NCI-H2029 (cell line): ENCODE results near the gene PEX14.

ENCODE experiments used
- DNase-seq: peaks from one replicate; lab custom pipeline; 2025; lab: John Stamatoyannopoulos, UW

PEX14 gene

DNA sequence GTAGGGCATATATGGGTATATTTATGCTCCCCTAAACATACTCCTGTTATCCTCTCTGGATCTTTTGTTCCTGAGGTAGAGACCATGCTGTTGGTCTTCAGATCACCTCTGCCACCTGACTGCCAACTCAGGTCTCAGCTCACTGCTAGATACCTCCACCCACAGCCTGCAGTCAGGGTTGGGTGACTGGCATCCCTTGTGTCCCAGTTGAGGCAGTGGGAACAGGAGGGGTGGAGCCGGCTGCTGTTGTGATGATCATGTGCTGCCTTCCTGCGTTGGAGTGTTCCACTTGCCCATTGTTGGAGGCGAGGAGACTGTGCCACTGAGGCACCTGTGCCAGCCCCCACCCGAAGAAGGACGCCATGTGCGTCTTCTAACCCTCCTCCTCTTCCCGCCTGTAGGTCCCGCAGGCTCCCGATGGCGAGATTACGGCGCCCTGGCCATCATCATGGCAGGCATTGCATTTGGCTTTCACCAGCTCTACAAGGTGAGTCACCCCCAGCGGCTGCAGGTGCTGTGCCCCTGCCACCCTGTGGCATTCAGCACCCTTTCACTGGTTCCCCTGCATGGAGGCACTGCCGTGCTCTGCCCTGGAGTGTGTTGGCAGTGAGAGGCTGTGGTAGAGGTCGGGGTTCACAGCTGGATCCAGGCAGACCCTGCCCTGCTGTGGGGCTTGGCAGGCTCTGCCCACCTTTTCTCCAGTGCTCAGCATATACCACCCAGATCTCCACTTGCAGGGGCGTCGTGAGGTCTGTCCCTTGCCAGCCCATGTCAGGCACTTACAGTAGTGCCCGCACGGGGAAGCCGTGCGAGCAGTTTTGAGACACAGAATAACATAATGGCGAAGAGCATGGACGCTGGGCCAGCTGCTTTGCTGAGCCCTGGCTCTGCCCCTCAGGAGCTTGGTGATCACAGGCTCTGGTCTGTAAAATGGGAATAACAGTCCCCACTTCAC, 143.5 kb downstream of the PEX14 start:
- DNase-seq: no peak

DNA sequence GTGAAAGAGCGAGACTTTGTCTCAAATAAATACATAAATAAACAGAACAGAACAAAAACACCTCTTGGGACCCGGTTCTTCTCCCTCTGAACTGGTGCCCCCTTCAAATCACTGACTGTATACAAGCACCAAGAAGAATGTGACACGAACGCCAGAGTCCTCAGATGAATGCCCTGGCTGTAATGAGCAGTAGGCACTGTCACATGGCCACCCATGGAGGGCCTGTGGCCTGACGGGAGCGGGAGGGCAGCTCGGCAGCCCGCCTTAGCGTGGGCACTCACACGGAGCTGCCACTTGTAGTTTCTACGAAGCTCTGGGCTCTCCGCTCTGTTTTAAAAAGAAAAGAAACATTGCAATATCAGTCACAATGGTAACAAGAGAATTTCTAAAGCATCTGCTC, 146.0 kb downstream of the PEX14 start:
- DNase-seq: no peak

DNA sequence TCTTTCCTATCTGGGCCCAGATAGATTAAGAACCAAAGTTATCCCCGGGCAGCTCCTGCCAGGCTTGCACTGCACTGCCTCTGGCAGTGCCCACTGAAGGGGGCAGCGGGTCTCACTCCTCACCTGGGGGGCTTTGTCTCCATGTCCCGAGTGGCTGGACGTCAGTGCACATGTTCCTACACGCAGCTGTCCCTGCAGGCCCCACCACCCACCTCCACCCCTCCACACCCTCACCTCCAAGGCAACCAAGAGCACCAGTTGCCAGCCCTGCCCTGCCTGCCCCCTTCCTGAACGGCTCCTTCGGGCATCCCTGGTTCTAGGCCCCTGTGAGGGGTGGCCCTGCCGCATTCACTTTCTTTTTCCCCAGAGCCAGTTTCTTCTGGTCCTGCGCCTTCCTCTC, 147.2 kb downstream of the PEX14 start:
- DNase-seq: no peak

DNA sequence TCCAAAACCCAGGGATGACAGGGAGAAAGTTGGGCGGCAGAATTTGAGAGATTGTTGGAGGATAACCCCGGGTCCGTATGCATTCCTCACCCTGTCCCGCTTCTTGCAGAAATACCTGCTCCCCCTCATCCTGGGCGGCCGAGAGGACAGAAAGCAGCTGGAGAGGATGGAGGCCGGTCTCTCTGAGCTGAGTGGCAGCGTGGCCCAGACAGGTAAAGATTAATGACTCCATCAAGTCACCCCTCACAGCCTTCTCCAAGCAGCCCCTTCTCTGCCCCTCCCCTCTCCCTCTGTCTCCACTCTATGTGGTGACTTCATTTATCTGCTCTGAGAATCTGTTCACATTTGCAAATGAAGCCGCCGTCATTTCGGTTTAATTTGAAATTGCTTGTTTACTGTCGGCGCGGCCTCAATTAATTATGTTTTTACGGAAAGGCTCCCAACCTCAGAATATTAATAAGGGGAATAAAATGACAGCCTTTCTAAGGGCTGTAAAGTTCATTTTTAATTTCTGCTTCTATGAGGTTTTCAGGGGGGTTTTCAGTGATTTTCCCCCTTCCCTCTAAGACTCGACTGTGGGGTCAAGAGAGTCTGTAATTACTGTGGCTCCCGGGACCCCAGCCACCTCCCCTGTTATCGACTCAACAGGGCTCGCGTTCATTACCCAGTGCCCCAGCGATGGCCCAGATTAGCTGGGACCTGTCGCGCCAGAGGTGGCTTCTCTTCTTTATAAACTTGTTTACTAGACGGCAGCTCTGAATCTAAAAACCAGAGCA, 148.3 kb downstream of the PEX14 start:
- no peak for DNase-seq

DNA sequence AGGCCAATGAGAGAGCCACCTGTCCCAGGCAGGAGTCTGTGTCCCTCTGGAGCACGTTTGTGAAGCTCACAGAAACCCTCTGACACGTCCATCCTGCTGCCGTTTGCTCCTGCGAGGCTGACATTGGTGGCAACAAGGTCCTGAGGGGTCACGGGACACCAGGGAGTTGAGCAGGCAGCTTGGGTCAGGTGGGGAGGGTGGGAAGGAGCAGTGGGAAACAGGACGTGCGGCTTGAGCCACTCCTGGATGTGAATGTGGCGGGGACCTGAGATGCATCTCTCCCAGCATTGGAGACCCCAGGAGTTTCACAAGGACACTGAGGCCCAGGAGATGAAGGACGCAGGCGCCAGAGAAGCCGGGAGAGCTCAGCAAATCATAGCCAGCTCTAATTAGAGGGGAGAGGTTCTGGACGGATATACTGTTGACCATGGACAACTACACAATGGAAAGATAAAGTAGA, 149.0 kb downstream of the PEX14 start:
- DNase-seq: no peak

DNA sequence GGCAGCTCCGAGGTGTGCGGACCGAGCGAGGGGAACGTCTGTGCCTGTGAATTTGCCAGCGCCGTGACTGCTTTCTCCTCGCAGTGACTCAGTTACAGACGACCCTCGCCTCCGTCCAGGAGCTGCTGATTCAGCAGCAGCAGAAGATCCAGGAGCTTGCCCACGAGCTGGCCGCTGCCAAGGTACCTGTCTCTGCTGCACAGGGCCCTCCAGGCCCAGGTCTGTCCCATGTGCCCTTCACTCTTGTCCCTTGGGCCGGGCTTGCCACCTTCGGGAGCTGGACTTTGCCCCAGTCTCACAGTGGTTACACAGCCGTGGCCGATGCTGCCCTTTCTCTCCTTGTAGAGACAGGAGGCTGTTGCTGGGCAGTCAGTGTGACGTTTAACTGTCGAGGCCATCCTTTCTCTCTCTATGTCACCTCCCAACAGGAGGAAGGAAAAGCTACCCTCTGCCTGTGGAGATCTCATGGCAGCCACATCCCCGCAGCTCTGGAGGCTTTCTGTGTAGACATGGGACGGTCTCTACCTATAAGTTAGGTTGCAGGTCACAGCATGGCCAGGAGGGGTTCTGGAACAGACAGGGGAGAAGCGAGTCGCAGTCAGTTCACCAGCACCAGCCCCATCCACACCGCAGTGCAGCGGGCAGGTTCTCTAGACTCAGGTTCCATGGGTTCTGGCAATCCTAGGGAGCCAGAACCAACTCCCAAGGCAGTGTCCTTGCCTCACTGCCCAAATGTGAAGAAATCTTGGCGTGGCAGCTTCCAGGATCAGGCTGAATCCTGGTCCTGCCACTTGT, 149.7 kb downstream of the PEX14 start:
- DNase-seq: no peak

DNA sequence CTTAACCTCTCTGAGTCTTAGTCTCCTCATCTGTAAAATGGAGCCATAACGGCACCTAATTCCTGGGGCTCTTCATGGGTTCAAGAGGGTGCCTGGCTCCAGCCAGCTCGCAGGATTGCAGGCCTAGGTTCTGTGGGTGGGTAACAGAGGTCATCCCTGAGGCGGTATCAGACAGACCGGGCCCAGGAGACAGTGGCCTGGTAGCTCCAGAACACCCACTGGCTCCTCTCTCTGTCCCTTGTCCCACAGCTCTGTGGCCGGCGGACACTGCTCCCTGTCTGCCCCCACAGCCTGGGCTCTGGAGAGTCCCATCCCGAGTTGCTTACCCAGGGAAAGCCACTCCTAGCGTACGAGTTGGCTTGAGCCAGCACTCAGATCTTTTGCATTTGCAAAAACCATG, 150.3 kb downstream of the PEX14 start:
- no peak for DNase-seq

DNA sequence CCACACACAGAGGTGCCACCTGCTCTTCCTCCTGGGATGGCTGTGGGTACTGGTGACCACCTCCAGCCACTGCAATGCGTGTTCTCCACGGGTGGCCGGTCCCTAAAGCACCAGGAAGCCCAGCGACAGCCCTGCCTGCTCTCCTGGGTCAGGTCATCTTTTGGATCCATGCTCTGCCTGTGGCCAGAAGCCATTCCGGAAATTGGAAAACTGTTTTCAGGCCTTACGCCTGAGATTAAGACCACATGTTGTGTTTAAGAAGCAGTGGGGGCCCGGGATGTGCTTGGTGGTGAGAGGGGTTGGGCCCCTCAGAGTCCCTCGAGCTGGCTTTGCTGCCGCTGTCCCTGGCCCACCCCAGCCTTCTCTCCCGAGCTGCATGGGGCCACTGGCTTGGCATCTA, 150.8 kb downstream of the PEX14 start:
- DNase-seq: no peak

DNA sequence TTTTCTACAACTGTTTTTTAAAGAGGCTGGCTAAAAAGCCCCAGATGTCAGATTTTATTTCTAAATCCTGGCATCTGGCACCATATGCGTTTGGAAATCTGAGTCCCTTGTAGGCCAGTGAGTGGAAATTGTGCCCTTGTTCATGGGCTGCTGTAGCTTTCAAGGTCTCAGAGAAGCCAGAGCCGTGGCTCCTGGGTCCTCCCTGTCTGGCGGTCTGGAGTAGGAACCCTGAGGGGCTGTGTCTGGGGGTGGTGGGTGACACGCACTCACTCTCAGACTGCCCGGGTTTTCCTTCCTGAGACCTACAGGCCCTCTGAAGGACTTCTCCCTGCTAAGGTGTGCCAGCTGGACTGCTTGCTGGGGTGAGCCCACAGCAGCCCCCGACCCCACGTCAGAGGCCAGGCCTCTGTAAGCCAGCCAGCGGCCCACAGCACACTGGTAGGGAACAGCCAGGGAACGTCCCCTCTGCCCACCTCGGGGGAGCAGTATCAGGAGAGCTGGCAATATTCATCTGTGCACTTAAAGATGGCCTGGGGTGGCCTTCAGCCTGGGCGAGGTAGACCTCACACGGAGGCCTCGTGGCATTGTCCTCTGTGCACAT, 151.5 kb downstream of the PEX14 start:
- DNase-seq: no peak

DNA sequence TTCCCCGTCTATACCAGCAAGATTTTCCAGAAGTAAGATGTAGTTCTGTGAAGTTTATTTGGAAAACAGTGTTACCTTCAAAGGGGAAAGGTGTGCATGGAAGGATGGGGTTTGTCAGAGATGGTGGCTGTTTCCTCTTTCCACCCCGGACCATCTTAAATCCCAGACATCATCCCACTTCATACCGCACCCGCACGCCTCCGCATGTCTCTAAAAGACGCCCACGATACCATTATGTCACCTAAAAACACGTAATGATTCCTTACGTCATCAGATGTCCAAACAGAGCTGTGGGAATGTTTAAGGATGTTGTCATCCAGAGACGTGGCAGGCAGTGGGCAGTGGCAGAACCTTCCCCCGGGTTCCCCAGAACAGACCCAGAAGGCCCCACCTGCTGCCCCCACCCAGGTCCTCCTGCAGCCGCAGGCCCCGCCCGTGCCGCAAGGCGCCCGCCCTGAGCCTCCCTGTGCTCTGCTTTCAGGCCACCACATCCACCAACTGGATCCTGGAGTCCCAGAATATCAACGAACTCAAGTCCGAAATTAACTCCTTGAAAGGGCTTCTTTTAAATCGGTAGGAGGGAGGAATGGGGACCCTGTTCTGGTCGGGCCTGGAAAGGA, 152.2 kb downstream of the PEX14 start:
- no peak for DNase-seq

DNA sequence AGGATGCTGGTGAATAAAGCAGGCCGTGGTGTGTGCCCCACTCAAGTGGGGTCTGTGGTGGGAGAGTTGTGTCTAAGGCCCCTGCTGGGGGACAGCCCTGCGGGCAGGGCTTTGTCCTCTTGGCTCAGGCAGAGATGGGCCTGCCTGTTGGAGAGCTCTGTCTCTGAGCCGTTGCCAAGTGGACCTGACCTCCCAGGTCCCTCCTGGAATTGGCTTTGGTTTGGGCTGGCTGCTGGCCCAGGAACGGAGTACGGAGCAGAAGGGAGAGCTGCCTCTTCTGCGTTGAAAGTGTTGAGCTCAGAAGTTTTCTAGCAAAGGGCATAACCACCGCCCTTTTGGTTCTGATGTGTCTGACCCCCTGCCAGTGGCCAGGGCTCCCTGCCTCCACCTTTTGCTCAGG, 153.9 kb downstream of the PEX14 start:
- no peak for DNase-seq

DNA sequence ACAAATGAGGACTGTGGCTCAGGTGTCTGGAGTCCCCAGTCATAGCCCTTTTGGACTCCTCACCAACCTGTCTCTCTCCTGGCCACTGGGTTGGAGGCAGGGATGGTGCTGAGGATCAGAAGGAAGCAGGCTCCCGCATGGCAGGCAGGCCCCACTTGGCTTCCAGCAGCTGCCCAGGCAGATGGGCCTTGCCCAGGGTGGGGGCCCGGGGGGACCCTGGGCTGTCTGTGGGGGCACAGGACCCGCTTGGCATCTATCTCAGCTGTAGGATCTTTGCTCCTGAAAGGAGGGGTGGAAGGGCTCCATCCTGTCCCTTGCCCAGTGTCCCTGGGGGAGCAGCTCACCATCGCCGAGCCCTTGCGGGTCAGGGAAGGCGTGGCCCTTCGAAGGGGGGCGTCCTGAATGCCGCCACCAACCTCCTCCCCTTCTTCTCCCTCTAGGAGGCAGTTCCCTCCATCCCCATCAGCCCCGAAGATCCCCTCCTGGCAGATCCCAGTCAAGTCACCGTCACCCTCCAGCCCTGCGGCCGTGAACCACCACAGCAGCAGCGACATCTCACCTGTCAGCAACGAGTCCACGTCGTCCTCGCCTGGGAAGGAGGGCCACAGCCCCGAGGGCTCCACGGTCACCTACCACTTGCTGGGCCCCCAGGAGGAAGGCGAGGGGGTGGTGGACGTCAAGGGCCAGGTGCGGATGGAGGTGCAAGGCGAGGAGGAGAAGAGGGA, 154.5 kb downstream of the PEX14 start:
- DNase-seq: no peak

DNA sequence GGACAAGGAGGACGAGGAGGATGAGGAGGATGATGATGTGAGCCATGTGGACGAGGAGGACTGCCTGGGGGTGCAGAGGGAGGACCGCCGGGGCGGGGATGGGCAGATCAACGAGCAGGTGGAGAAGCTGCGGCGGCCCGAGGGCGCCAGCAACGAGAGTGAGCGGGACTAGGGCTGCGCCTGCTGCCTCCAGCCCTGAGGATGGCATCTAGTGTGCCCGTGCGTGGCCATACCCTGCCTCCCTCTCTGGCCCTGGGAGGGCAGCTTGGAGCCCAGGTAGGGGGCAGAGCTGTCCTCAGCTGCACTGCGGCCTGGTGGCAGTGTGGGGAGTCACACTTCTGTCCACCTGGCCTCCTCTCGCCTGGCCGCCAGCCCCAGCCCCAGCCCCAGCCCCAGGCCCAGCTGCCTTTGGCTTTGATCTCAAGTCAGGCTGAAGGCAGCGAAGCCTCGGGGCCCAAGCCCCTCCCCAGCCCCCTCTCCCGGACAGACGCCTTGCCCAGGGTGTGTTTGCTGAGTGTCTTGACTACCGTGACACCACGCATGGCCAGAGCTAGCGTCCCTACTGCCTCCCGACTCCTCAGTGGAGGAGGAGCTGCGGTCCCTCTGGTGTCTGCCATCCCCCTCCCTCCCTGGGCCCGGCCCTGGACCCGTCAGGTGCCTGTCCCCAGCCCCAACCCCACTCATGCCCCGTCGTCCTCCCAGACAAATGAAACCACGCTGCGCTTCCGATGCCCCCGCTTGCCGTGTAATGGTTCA, 155.2 kb downstream of the PEX14 start:
- DNase-seq: no peak

DNA sequence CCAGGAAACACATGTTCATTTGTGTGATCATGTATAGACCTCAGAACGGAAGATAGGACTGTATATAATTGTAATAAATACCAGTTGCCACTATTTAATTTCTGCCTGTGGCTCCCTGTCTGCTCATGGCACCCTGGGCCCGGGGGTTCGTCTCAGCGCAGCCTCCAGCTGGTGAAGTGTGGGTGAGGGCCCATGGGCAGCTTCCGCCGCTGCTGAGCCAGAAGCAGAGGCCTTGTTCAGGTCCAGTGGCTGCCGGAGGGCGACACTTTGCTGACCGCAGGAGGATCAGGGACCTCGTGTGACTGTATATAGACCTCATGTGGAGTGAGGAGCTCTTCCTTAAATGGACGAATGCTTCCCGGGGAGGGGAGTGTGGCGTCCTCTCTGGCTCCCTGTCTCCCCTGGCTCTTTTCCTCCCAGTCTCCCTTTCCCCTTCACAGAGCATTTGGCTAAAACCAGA, 155.9 kb downstream of the PEX14 start:
- DNase-seq: no peak

DNA sequence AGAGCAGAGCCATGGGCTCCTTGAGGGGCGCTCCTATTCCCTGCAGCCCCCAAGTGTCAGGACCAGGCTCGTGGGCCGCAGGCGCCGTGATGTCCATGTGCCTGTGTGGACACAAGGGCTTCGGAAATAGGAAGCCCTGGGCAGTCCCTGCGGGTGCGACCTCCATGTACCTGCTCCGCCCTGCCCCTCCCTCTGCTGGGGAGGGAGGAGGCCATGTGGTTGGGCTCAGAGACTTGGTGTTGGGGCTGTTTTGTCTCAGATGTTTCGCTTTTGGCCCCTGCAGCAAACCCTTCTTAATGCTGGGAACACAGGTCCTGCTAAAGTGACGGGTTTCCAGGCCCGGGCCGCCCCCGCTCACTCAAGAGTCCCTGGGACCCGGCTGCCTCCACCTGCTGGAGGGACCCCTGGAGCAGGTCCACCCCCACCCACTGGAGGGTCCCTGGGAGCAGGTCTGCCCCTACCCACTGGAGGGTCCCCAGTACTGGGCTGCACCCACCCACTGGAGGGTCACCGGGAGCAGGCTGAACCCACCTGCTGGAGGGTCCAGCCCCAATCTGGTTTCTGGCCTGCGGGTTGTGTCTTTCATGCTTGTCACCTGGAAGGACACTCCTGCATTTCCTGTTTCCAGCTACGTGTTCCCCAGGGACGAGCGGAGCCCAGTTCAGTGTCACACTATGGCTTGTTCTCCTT, 156.5 kb downstream of the PEX14 start:
- no peak for DNase-seq

DNA sequence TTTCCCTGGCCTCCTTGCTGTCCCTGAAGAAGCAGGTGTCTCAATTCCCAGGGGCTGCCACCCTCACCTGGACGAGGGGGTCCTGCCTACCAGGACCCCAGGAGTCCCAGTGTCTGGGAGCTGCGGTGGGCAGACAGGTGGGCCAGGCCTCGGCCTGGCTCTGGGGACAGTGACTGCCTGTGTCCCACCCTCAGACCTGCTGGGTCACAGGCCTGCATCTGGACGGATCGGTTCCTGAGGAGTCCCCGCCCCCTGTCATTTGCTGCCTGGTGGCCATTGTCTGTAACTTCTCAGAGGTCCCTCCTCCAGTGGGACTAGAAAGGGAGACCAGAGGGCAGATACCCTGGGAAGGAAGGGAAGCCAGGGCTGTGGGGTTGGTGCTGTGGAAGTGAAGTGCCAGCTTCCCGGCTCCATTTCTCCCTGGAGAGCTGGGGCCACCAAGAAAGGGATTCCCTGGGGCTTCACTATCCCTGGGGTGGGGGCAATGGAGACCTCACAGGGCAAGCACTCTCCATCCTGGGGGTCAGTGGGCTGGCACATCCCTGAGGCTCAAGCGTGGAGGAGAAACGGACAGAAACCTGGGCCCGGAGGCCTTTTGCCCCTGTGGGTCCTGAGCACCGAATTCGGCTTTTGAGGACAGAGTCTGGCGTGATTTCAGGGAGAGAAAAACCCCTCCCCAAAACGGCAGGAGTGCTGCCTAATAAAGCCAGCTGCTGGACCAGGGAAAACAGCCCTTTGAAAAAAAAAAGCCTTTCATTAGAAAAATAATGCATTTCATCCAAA, 157.3 kb downstream of the PEX14 start:
- DNase-seq: no peak

DNA sequence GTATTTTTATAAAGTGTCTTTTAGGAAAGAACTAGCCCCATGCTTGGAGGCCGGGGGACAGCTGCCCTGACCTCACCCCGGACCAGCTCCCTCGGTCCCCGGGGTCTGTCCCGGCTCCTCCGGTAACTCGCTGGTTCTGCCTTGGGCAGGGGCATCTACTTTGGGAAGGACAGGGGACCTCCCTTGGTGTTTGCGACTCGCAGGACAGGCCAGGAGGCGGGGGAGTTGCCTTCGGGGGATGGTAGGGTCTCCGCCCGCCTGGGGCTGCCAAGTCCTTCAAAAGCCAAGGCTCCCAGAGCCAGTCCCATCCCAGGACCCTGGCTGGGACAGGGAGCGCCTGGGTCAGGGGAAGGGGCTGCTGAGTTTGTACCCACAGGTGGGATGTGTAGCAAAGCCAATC, 157.9 kb downstream of the PEX14 start:
- DNase-seq: no peak

DNA sequence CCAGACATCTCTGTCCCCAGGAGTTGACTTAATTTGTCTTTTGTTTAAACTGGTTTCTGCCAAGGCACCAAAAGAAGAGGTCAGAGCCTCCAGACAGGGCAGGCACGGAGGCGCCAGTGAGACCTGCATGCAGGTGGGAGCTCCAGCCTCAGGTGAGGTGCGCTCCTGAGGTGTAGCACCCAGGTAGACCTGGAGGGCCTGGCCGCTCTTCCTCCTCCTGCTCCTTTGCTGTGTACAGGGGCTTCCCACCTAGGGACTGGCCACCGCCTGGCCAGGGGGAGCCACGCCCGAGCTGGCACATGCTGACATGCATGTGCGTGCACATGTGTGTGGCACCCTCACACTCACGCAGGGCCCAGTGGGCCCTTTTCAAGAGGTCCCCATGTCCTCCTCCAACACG, 158.7 kb downstream of the PEX14 start:
- no peak for DNase-seq

DNA sequence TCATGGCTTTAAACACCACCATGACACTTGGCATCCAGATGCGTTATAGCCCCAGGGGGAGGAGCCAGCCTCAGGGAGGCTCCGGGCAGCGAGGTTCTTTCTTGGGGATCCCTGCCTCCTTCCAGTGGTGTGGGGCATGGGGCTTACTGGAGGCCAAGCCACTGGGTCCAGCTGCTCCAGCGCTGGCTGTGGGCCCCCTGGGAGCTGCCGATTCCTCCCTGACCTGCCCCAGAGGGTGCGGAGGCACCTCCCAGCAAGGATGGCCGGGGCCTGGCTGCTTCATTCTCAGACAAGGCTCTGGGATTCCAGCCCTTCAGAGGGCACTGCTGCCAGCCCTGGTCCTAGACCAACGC, 159.3 kb downstream of the PEX14 start:
- no peak for DNase-seq
